Mucosa of gallbladder (tissue), 1 donor: ENCODE measurements around the gene SCAI. TPM values are rescaled to one million over a fixed set of nuclear protein-coding genes. Genes with fewer than 3 reads are reported as not detected.

Source experiments
- total RNA-seq: library from RNA; stranded (reverse); gene quantifications from one replicate; pipeline ENCODE4 v1.2.1, GENCODE V29; 2021
- donor health status: DM: no; HTN: no; CAD: no.

The SCAI gene
- total RNA-seq, 1 donor from 2014 or later = 6.0 TPM

Other genes starting within 250 kb of the SCAI start
- gene GOLGA1, start 202.4 kb downstream of the SCAI start, total RNA-seq = 23.3 TPM
- 36.4 TPM for gene PPP6C, start 46.3 kb upstream of the SCAI start, total RNA-seq
- 10.5 TPM for gene RABEPK, start 57.0 kb upstream of the SCAI start, total RNA-seq
- gene HSPA5, start 97.8 kb upstream of the SCAI start, total RNA-seq = 363 TPM
- 45.8 TPM for gene GAPVD1, start 118.3 kb upstream of the SCAI start, total RNA-seq